Hippocampal formation (tissue), 2 donors: ENCODE data around the gene USP22.
A peak's percentile ranks its signal among the peaks of the same experiment; 100 is the strongest.

Experiments
- DNase-seq, 2 donors: peaks; one replicate each; lab custom pipeline; 2025; lab: John Stamatoyannopoulos, UW

The USP22 gene

GRCh38 chr17:21001111-21001812, 41.5 kb downstream of the USP22 start:
- DNase-seq, result no peak

- no peak for DNase-seq
Observed at GRCh38 chr17:20999841-21000532, 42.8 kb downstream of the USP22 start.

GRCh38 chr17:20999044-20999573, 43.7 kb downstream of the USP22 start:
- DNase-seq, result no peak

GRCh38 chr17:20998571-20999043, 44.2 kb downstream of the USP22 start:
- no peak for DNase-seq

GRCh38 chr17:20997711-20998570, 44.9 kb downstream of the USP22 start:
- DNase-seq, result no peak

- DNase-seq, result no peak
Observed at GRCh38 chr17:20996724-20997615, 45.8 kb downstream of the USP22 start.

- no peak for DNase-seq
Observed at GRCh38 chr17:20995873-20996723, 46.7 kb downstream of the USP22 start.

GRCh38 chr17:20995164-20995872, 47.5 kb downstream of the USP22 start:
- no peak for DNase-seq

- no peak for DNase-seq
Observed at GRCh38 chr17:20994779-20995149, 48.0 kb downstream of the USP22 start.

- no peak for DNase-seq
Observed at GRCh38 chr17:20993863-20994778, 48.7 kb downstream of the USP22 start.

GRCh38 chr17:20992987-20993862, 49.6 kb downstream of the USP22 start:
- peak; percentile 77 to 78 for DNase-seq

- DNase-seq, result no peak
Observed at GRCh38 chr17:20992416-20992815, 50.4 kb downstream of the USP22 start.

GRCh38 chr17:20991276-20992037, 51.4 kb downstream of the USP22 start:
- no peak for DNase-seq

- DNase-seq, result no peak
Observed at GRCh38 chr17:20989991-20990855, 52.6 kb downstream of the USP22 start.

- DNase-seq, result no peak
Observed at GRCh38 chr17:20989481-20989880, 53.3 kb downstream of the USP22 start.

GRCh38 chr17:20988896-20989295, 53.9 kb downstream of the USP22 start:
- DNase-seq, result no peak
